NT2/D1 (cell line): ENCODE measurements around the gene CTDP1.

Experiments used
- DNase-seq: peaks from one replicate; pipeline ENCODE4 v3.0.0-alpha.2; 2011; ENCODE audit warnings: low read depth, low spot score
- H3K27me3 ChIP-seq: 2 replicates; pipeline ENCODE4 v1.6.0; 2011; ENCODE audit warnings: mild to moderate bottlenecking; ENCODE audit not compliant: insufficient read length, insufficient read depth
- H3K36me3 ChIP-seq: 2 replicates; pipeline ENCODE4 v1.6.1; 2011; ENCODE audit warnings: mild to moderate bottlenecking, low read length, mixed read lengths; ENCODE audit not compliant: insufficient read depth, insufficient read length
- H3K4me1 ChIP-seq: 2 replicates; pipeline ENCODE4 v1.5.1; 2011; ENCODE audit not compliant: insufficient read depth, insufficient read length
- H3K4me3 ChIP-seq: 2 replicates; pipeline ENCODE4 v1.5.1; 2011; ENCODE audit warnings: low read depth; ENCODE audit not compliant: insufficient read length
- H3K9ac ChIP-seq: 2 replicates; pipeline ENCODE4 v1.6.0; 2011; ENCODE audit warnings: low read depth; ENCODE audit not compliant: insufficient read length
- H3K9me3 ChIP-seq: 2 replicates; pipeline ENCODE4 v1.5.1; 2011; ENCODE audit warnings: mild to moderate bottlenecking, low read length; ENCODE audit not compliant: insufficient read depth
- SUZ12 ChIP-seq: IDR thresholded peaks from 2 replicates; pipeline ENCODE4 v1.6.1; 2011; ENCODE audit not compliant: insufficient read length, insufficient read depth; ENCODE audit errors: extremely low read depth
- YY1 ChIP-seq: IDR thresholded peaks from 2 replicates; pipeline ENCODE4 v1.6.1; 2011; ENCODE audit not compliant: insufficient read length, insufficient read depth
- ZNF274 ChIP-seq: IDR thresholded peaks from 2 replicates; pipeline ENCODE4 v1.6.1; 2011; ENCODE audit warnings: mild to moderate bottlenecking, low read depth, low read length

The CTDP1 gene

DNA sequence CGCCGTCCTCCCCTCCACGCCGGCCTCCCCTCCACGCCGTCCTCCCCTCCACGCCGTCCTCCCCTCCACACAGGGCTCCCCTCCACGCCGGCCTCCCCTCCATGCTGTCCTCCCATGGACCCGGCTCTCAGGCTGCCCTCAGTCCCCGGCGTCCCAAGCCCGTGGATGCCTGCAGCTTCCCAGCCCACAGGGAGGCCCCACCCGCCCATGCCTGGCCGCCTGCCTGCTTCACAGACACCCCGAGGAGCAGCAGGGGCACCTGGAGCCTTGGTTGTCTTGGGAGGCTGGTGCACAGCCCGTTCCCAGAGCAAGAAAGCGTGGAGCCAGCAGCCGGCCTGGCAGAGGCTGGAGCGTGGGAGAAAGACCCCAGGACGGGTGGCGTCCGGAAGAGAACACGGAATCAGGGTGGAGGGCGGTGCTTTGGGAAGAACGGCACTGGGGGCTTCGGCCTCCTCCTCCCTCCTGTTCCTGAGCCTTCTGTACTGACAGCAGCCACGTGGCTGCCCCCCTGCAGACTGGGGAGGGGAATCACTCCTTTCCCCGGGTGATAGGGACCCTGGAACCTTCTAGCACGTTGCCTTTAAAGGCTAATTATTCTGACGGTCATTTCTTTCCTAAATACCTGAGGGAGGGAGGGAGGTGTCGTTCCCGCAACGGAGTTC lies 92.0 kb downstream of the CTDP1 start:
- Histone ChIP-seq H3K9ac (no peak overlapping the region), H3K4me3 (no peak overlapping the region), H3K9me3 (peaks cover 27% of the 10 kb centered on the region), H3K4me1 (peaks cover 4% of the 10 kb centered on the region), H3K36me3 (no peaks in the 10 kb centered on the region), H3K27me3 (no peaks in the 10 kb centered on the region)
- no peak for DNase-seq
- no peak for TF ChIP-seq ZNF274
- TF ChIP-seq SUZ12 = no peak
- no peak for TF ChIP-seq YY1

DNA sequence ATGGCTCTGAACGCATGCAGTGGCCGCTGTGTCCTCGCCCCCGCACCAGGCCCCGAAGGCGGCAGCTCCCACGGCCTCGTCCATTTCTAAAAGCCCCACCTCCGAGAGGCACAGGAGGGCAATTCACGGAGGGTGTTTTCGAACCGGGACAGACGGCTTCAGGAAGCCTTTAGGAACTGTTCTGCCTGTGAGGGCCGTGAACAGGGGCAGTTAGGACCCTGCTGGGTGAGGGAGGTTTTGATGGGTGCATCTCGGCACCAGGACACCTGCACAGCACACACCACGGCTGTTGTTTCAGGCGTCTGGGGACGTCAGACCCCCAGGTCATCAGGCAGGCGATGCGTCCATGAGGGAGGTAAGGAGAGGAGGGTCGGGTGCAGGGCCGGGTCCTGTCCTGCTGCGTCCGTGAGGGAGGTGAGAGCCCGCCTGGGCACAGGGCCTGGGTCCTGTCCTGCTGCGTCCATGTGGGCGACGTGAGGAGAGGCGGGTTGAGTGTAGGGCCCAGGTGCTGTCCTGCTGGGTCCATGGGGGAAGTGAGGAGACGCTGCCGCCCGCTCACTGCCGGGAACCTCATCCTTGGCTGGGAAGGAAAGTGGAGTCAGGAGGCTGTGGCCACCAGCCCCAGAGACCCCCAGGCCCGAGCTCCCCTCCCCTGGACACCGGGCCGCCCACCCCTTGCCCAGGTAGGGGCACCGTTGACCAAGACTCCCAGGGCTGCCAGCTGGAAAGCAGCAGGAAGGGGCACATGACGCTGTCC lies 92.7 kb downstream of the CTDP1 start:
- Histone ChIP-seq H3K27me3 (no peaks in the 10 kb centered on the region), H3K4me1 (peaks cover 4% of the 10 kb centered on the region), H3K36me3 (no peaks in the 10 kb centered on the region), H3K9me3 (peaks cover 26% of the 10 kb centered on the region), H3K9ac (no peak overlapping the region), H3K4me3 (no peak overlapping the region)
- TF ChIP-seq SUZ12 (no peak), ZNF274 (no peak), YY1 (no peak)
- DNase-seq = no peak

DNA sequence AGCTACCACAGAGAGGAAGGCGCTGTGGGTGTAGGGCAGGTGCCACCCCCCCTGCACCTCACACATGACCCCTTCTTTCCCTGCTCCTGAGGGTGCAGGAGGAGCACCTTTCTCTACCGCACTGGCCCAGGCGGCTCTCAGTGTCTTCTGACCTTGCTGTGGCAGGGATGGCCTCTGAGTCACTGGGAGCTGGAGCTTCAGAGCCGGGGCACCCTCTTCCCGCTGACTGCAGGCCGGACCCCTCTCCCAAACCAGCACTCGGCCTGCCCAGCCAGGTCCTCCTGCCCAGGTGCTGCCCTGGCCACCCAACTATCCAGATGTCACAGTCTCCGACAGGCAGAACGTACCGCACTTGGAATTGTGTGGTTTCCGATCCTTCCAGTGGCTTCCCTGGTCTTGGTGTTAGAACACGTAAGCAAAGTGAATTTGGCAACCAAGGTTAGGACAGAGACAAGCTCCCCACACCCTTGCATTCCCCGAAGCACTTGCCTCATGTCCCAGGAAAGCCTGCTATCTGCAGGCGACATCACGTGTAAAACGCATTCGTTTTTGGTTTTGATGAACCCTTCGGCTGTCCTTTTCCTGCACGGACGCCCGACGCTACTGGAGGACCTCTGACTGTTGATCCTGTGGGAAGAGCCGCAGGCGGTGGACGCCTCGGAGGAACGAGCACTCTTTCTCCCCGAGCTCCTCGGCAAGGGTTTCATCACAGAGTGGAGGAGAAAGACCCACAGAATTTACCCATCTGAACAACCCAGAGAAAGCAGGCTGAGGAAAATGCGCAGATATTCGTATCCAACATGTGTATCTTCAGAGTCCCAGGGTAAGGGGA lies 93.5 kb downstream of the CTDP1 start:
- H3K4me1 ChIP-seq = peaks cover 4% of the 10 kb centered on the region
- peaks cover 3% of the 10 kb centered on the region for H3K27me3 ChIP-seq
- TF ChIP-seq ZNF274 (no peak), YY1 (no peak), SUZ12 (no peak)
- no peak overlapping the region for H3K4me3 ChIP-seq
- peaks cover 20% of the 10 kb centered on the region for H3K9me3 ChIP-seq
- no peak for DNase-seq
- no peak overlapping the region for H3K9ac ChIP-seq
- H3K36me3 ChIP-seq = no peaks in the 10 kb centered on the region

DNA sequence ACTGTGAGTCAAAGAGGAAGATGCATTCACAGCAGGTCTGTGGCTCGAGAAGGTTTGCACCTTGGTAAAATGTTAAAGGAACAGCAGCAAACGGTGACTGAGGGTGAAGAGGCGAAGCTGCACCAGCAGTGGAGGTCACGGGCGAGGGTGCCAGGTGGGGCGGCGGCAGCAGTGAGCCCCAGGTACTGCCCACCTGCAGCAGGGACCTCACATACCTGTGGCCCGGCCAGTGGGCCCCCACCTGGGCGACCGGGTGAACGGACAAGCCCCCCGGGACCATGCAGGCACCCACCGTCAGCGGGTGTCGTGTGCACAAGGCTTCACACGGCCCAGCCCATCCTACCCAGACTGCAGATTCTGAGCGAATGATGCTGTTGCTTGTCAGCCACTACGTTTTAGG lies 94.5 kb downstream of the CTDP1 start:
- Histone ChIP-seq H3K4me1 (peaks cover 7% of the 10 kb centered on the region), H3K4me3 (no peak overlapping the region), H3K9me3 (peaks cover 9% of the 10 kb centered on the region), H3K27me3 (peaks cover 3% of the 10 kb centered on the region), H3K9ac (no peak overlapping the region), H3K36me3 (no peaks in the 10 kb centered on the region)
- TF ChIP-seq ZNF274 = no peak
- TF ChIP-seq YY1 = no peak
- no peak for TF ChIP-seq SUZ12
- no peak for DNase-seq

DNA sequence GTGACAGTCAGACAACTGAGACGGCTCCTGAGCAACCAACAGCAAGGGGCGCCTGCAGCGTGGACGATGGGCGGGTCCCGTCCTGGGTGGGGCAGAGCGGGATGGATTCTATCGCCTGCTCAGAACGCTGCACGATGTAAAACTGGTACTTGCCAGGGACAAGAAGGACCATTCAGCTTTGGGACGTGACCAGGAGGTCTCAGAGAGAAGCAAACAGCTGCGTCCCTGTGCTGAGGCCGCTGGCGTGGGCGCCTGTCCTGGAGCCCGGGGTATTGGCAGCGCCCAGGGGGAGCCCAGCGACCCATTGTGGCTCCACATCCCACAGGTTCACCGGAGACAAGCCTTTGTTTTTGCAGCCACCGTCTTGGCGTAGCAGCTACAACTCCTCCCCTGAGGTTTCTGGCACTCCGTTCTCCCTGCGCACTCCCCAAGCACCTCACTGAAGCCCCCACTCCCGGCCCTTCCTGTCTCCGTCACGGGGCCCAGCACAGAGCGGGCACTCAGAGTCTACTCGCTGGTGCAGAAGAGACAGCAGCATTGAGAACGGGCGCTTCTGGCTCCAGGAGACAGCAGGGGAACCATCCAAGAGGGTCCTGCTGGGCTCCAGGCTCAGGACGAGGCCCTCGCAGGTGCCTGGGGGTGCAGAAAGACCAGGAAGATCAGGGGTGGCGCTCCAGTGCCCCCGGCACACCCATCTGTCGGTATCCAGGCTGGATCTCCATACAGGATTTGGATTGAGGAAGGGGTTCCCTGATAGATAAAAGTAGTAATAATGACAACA lies 96.0 kb downstream of the CTDP1 start:
- Histone ChIP-seq H3K9ac (no peak overlapping the region), H3K36me3 (no peaks in the 10 kb centered on the region), H3K4me1 (peaks cover 7% of the 10 kb centered on the region), H3K27me3 (peaks cover 3% of the 10 kb centered on the region), H3K4me3 (no peak overlapping the region), H3K9me3 (no peaks in the 10 kb centered on the region)
- TF ChIP-seq YY1 (no peak), SUZ12 (no peak), ZNF274 (no peak)
- DNase-seq = no peak

DNA sequence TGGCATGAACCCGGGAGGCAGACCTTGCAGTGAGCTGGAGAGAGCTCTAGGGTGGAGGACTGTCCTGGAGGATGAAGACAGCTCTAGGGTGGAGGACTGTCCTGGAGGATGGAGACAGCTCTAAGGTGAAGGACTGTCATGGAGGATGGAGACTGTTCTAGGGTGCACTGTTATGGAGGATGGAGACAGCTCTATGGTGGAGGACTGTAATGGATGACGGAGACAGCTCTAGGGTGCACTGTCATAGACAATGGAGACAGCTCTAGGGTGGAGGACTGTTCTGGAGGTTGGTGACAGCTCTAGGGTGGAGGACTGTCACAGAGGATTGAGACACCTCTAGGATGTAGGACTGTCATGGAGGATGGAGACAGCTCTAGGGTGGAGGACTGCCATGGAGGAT lies 97.1 kb downstream of the CTDP1 start:
- Histone ChIP-seq H3K4me1 (peaks cover 7% of the 10 kb centered on the region), H3K9ac (no peak overlapping the region), H3K9me3 (no peaks in the 10 kb centered on the region), H3K4me3 (no peak overlapping the region), H3K36me3 (no peaks in the 10 kb centered on the region), H3K27me3 (peaks cover 3% of the 10 kb centered on the region)
- no peak for DNase-seq
- no peak for TF ChIP-seq ZNF274
- no peak for TF ChIP-seq SUZ12
- TF ChIP-seq YY1 = no peak
